ENCODE data around the gene TMOD1. TPM values are rescaled to one million over a fixed set of nuclear protein-coding genes. Genes with fewer than 3 reads are reported as not detected.

TMOD1 gene
- total and polyA plus RNA-seq, 10 of the 15 experiments (the other 5 are each of a cell fraction or from before 2014, with no cell fraction given) = 4.0 to 44.1 (median 15.4) TPM

DNA sequence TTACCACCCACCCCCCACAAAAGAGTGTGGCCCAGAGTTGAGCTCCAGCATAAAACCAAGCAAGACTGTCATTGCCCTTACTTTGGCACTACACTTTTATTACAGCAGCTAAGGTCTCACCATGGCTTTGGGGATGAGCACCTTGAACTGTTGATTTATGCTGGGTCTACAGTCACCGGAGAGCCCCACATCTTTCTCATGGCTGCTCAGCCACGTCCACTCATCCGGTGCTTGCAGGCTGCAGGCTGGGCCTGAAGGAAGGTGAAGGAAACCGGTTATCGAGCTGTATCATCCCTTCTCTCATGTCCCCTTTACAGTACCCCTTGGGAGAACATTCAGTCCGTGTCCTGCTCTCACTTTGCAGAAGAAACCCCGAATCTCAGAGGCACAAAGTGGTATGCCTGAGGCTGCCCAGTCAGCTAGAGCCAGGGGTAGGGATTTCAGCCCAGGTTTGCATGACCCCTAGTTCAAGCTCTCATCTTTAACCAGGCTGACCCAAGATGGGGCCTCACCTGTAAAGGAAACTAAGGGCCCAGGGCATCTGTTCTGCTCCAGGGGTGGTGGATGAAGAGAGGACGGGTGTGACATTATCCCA lies 11.6 kb downstream of the TMOD1 start:
- ChIA-PET SMC1A (ENCODE audit: uncharacterized antibody, unreplicated experiment) (interaction anchor here (1.0 to 5.2 kb wide), 3 partner anchors 11 to 45 kb away, joined by 3 to 46 read pairs (median 3); partner anchors contain the start of gene TMOD1), RAD21 (ENCODE audit: unreplicated experiment) (no interaction called here), CTCF (interaction anchor here (0.6 to 2.5 kb wide), 5 partner anchors 10 to 86 kb away, joined by 3 to 17 read pairs (median 3); partner anchors contain the start of gene TMOD1), POLR2A (interaction anchor here (0.6 to 1.1 kb wide), 3 partner anchors 16 to 85 kb away, joined by 5 to 7 read pairs (median 6); no protein-coding TSS in a partner anchor)
- TF ChIP-seq ZSCAN29 (IDR thresholded peaks at IDR 0.05) = no peak
- TF ChIP-seq, protein P1, sequence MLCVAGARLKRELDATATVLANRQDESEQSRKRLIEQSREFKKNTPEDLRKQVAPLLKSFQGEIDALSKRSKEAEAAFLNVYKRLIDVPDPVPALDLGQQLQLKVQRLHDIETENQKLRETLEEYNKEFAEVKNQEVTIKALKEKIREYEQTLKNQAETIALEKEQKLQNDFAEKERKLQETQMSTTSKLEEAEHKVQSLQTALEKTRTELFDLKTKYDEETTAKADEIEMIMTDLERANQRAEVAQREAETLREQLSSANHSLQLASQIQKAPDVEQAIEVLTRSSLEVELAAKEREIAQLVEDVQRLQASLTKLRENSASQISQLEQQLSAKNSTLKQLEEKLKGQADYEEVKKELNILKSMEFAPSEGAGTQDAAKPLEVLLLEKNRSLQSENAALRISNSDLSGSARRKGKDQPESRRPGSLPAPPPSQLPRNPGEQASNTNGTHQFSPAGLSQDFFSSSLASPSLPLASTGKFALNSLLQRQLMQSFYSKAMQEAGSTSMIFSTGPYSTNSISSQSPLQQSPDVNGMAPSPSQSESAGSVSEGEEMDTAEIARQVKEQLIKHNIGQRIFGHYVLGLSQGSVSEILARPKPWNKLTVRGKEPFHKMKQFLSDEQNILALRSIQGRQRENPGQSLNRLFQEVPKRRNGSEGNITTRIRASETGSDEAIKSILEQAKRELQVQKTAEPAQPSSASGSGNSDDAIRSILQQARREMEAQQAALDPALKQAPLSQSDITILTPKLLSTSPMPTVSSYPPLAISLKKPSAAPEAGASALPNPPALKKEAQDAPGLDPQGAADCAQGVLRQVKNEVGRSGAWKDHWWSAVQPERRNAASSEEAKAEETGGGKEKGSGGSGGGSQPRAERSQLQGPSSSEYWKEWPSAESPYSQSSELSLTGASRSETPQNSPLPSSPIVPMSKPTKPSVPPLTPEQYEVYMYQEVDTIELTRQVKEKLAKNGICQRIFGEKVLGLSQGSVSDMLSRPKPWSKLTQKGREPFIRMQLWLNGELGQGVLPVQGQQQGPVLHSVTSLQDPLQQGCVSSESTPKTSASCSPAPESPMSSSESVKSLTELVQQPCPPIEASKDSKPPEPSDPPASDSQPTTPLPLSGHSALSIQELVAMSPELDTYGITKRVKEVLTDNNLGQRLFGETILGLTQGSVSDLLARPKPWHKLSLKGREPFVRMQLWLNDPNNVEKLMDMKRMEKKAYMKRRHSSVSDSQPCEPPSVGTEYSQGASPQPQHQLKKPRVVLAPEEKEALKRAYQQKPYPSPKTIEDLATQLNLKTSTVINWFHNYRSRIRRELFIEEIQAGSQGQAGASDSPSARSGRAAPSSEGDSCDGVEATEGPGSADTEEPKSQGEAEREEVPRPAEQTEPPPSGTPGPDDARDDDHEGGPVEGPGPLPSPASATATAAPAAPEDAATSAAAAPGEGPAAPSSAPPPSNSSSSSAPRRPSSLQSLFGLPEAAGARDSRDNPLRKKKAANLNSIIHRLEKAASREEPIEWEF (IDR thresholded peaks at IDR 0.05; ENCODE audit: insufficient replicate concordance, low read depth, low read length) = no peak
- no peak for TF ChIP-seq ASH2L (IDR thresholded peaks at IDR 0.05; ENCODE audit: borderline replicate concordance, low read depth)
- TF ChIP-seq CBX3 (IDR thresholded peaks at IDR 0.05; ENCODE audit: borderline replicate concordance, low read depth) = no peak
- no peak for TF ChIP-seq DPF2 (IDR thresholded peaks at IDR 0.05)
- TF ChIP-seq MTA2 (IDR thresholded peaks at IDR 0.05; ENCODE audit: low read depth) = no peak
- TF ChIP-seq CHD1 (IDR thresholded peaks at IDR 0.05; ENCODE audit: low read depth, low read length) = no peak
- DNase-seq (ENCODE audit: low read depth, low spot score) = no peak
- no peaks in the 10 kb centered on the region for H4K20me1 ChIP-seq (ENCODE audit: control insufficient read depth, insufficient read depth)
- no peak overlapping the region for H3K4me2 ChIP-seq (ENCODE audit: control insufficient read depth, insufficient read depth)
- ATAC-seq = no peak
- H2AFZ ChIP-seq (ENCODE audit: control insufficient read depth, low read depth, low read length) = no peak overlapping the region
- intact Hi-C loops (cut with micrococcal nuclease; ENCODE audit: unreplicated experiment) (no loop called here), in situ Hi-C loops (cut with MboI) (no loop called here)
- WGBS (ENCODE audit: insufficient coverage, insufficient replicate concordance, low lambda C conversion rate, missing lambda C conversion rate) = 57% methylated on average over 8 of the region's 8 CpGs
- no TSS peak for BruUV-seq (replicated peaks)
- H3K9me3 ChIP-seq (replicated peaks; ENCODE audit: control insufficient read depth, insufficient read depth, low read length) = peaks cover 3% of the 10 kb centered on the region; the same call in 2 of the 3 replicates
- H3K27me3 ChIP-seq (replicated peaks in 1 of 2; ENCODE audit: control insufficient read depth in 2 of 2, insufficient read depth in 2 of 2, low read length in 1 of 2) = no peaks in the 10 kb centered on the region
- FAIRE-seq = no peak
- H3K9ac ChIP-seq (ENCODE audit: control insufficient read depth, insufficient read depth, low read length) = no peak overlapping the region
- no peak overlapping the region for H3K27ac ChIP-seq (ENCODE audit: control insufficient read depth, insufficient read depth)
- H3K79me2 ChIP-seq (ENCODE audit: control insufficient read depth, insufficient read depth, low read length) = peaks cover 39% of the 10 kb centered on the region
- peaks cover 31% of the 10 kb centered on the region for H3K4me1 ChIP-seq (ENCODE audit: control insufficient read depth, insufficient read depth, low read length)
- H3K36me3 ChIP-seq (ENCODE audit: control insufficient read depth in 2 of 2, insufficient read depth in 2 of 2, low read length in 1 of 2) = no peaks in the 10 kb centered on the region
- no peak overlapping the region for H3K4me3 ChIP-seq
